HG02884 (cell line): Measurements from ENCODE around the gene GPR15.
"Not testable (repeated sequence)": the region's sequence is repeated elsewhere in the genome, so short reads cannot be mapped to it uniquely, and the experiment has no call there.

Experiments
- ATAC-seq: cut with Tn5 transposase; IDR thresholded peaks from one replicate; pipeline ENCODE4 v1.9.1; 2021; ENCODE audit warnings: mild to moderate bottlenecking, moderate library complexity; ENCODE audit not compliant: unreplicated experiment

Gene GPR15

GRCh38 chr3:98556164-98557130 lies 24.7 kb downstream of the GPR15 start:
- peak; percentile 78 for ATAC-seq

- no peak for ATAC-seq
Measured at GRCh38 chr3:98557324-98558010, 25.7 kb downstream of the GPR15 start.

DNA sequence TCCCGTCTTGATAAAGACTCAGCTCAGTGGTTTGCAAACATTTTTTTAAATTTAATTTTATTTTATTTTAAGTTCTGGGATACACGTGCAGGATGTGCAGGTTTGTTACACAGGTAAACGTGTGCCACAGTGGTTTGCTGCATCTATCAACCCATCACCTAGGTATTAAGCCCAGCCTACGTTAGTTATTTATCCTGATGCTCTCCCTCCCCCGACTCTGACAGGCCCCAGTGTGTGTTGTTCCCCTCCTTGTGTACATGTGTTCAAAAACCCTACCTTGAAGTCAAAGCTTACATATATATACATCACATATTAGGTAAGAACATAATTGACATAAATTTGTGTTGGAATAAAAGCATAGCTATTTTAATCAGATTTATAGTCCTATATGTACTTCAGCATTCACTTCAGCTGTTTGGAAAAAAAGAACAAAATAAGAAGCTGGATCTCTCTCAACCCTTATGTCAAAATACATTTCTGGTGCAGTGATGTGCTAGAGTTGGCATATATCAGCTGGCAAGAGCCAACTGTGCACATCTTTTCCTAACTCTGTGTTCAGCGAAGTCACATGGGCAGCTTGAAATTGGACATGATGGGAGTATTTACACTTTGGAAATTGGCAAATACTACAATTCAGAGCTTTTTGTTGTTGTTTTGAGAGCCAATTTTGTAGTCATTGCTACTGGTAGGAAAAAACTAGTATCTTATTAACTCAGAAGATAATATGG lies 26.5 kb downstream of the GPR15 start:
- ATAC-seq = no peak

- ATAC-seq = not testable (repeated sequence)
Measured at GRCh38 chr3:98559769-98560168, 28.0 kb downstream of the GPR15 start.

GRCh38 chr3:98560911-98561310 lies 29.1 kb downstream of the GPR15 start:
- ATAC-seq = no peak

DNA sequence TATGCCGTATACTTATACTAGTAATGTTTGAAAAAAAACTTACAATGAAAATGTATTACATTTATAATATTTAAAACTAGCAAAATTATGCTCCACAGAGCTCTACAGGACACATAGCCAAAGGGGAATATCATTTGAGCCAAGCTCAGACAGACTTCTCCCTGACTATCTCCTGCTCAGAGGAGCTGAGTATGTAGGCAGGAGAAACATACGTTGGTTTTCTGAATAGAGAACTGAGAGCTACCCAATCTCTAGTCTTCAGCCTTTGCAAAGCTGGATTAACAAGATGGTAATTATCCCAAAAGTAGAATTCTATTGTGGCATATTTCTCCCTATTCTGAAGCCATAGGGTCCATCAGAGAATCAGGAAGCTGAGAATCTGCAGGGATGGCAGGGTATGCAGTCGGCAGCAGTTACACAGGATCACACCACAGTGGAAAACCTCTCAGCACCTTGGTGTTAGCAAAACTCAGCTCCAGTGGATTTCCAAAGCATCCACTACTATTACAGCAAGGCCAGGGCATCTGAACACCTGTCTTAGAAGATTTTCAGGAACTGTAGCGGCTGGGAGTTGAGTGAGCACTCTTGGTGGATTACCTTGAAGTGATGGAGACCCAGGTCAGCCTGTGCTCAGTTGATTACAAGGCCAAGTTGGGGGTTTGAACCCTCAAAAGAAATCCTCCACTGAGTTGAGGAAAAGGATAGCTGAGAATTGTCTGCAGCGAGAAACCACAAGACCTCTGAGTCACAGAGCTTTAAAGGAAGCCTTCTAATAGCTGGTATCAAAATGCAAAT lies 30.1 kb downstream of the GPR15 start:
- ATAC-seq = no peak

- peak; percentile 41 for ATAC-seq
Measured at GRCh38 chr3:98563661-98564281, 32.0 kb downstream of the GPR15 start.

DNA sequence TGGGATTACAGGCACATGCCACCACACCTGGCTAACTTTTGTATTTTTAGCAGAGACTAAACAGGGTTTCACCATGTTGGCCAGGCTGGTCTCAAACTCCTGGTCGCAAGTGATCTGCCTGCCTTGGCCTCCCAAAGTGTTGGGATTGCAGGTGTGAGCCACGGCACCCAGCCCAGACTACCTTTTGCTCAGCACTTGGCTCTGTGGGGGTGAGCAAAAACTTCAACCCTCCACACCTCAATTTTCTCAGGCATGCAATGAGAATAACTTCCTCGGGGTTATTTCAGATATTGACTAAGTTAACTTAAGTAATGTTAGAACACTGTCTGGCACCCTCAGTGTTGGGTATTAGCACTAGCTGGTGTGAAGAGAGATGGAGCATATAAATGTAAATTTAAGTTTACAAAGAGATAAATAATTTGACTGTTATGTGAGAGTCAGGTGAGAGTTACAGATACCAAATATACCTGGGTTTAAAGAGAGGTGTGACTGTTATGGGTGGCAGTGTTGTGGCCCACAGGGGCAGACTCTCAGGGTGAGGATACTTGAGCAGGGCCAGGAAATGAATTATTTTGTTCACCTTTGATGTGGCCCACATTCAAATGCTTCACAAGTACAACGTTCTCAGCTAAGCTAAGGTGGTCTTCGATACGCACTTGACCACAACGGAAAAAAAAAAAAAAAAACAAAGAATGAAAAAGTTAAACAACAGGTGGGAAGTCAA lies 32.7 kb downstream of the GPR15 start:
- peak; percentile 0 for ATAC-seq

- peak; percentile 25 for ATAC-seq
Measured at GRCh38 chr3:98565237-98565643, 33.5 kb downstream of the GPR15 start.

GRCh38 chr3:98565843-98566242 lies 34.1 kb downstream of the GPR15 start:
- ATAC-seq = no peak

- ATAC-seq = no peak
Measured at GRCh38 chr3:98567666-98568270, 36.0 kb downstream of the GPR15 start.

DNA sequence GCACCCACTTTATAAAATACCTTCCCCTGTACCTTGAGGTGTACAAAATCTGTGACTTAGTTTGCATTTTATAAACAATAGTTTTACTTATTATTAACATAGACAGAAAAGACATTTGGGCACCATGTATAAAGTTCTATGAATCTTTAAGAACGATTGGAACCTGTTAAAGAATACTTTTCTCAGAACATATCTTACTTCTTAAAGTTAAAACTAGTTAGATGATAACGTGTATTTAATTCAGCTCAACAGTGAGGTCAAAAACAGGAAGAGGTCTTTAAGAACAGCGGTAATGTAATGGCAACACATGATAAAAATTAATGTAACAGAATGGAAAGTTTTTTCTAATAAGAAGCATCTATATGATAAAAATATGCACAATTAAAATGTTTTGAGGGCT lies 36.6 kb downstream of the GPR15 start:
- no peak for ATAC-seq

DNA sequence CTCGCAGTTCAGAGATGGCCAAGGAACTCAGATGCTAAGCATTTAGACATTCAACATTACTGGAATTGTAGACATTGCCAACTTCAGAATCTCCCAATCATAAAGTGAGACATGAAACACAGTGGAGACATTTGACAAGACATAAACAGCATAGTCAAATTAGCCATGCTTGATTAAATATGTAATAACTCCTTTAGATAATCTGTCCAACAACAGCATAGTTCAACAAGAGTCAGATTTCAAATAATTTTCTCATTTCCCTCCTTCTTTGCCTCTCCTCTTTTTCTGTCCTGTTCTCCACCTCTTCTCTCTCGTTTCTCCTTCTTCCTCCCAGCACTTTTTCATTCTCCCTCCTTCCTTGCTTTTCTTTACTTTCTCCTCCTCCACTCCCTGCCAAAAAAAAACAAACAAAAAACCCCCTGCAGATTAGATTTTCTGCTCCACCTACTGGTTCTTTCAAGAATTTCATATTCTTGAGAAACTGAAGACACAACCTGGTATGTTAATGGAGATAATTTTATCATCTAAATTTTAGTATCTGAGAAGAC lies 41.5 kb downstream of the GPR15 start:
- ATAC-seq = peak; percentile 70

DNA sequence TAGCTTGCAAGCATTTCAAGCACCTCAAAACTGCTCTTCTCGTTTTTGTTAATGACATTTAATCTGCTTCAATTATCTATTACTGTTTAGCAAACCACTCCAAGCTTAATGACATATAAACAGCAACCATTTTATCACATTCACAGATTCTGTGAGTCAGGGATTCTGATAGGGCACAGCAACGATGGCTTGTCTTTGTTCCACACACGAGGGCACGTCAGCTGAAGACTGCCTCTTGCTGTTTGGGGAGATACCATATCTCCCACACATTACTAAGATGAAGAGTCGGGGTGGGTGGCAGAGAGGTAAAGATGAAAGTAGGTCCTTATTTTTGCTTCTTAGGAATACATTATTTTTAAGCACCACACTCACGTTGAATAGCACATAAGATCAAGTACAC lies 42.4 kb downstream of the GPR15 start:
- no peak for ATAC-seq

- no peak for ATAC-seq
Measured at GRCh38 chr3:98577178-98577895, 45.6 kb downstream of the GPR15 start.

DNA sequence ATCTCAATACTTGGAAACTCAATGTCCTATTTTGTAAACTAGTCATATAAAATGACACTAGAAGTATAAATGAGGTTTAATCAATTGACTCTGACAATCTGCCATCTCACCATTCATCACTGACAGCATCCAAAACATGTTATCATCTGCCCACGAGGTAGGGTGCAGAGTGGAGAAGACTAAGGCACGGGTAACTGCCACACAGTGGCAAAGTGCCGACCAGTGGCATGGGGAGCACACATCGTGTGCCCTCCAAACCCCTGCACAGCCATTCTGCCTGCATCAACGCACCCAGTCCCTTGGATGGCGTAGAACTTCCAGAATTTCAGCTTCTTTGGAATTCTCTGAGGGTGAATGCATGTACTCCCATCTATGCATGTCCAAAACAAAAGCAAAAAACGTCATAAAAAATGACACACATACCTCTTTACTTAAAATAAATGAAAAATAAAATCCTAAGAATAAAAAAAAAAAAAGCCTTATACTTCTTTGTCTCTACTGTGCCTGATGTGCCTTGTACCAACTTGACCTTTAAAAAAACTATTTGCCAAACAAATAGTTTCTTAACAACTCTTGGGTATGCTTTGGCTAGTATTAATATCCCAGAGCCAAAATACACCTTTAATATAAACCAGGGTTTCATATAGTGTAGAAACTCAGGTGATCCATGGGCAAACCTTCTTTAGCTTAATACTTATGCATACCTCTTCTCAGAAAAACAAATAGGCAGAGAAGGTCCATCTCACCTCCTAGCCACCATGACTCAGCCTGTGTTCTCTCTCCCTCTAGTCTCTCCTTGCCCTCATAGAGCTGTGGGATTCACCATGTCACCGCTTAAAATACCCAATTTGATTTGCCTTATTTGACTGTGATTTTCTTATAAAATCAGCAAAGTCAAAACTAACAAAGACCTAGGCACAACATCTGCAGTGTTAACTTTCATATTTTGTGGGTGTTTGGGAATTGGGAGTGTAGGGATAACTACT lies 48.9 kb downstream of the GPR15 start:
- no peak for ATAC-seq

GRCh38 chr3:98581474-98581873 lies 49.7 kb downstream of the GPR15 start:
- no peak for ATAC-seq
